Ovary (tissue), 9 donors: Measurements from ENCODE around the gene SIGLECL1. TPM values are rescaled to one million over a fixed set of nuclear protein-coding genes. Genes with fewer than 3 reads are reported as not detected.

Source experiments
- DNase-seq, 5 donors: peaks; one replicate each; pipeline ENCODE4 v3.0.0-alpha.2; 2019 to 2020
- H3K27ac ChIP-seq, 2 donors: fragments of 200-600 bp; one replicate each; pipeline versions ENCODE4 v1.5.1 to v1.8.0; 2019 to 2022
- H3K27me3 ChIP-seq: fragments of 200-600 bp; one replicate; pipeline ENCODE4 v1.8.0; 2022
- H3K36me3 ChIP-seq: fragments of 200-600 bp; sonication (generic); one replicate; pipeline ENCODE4 v1.5.1; 2019
- H3K4me1 ChIP-seq: one replicate; pipeline ENCODE4 v1.8.1; 2013; ENCODE audit warnings: mild to moderate bottlenecking, moderate library complexity; ENCODE audit not compliant: insufficient read depth
- H3K4me3 ChIP-seq: fragments of 200-600 bp; sonication (generic); one replicate; pipeline ENCODE4 v1.5.1; 2017
- H3K9me3 ChIP-seq, 2 donors: fragments of 200-600 bp in 1 of 2; sonication (generic) in 1 of 2; one replicate each; pipeline versions ENCODE4 v1.5.1 to v1.8.1; 2013 to 2019; ENCODE audit warnings: mild to moderate bottlenecking in 1 of 2, moderate library complexity in 1 of 2
- EP300 ChIP-seq: sonication (generic); formaldehyde crosslinking; IDR thresholded peaks from one replicate; pipeline ENCODE4 v1.6.1; 2017; ENCODE audit warnings: antibody characterized with exemption
- POLR2A ChIP-seq: fragments of 450-650 bp; IDR thresholded peaks from one replicate; pipeline ENCODE4 v1.6.1; 2017; ENCODE audit warnings: antibody characterized with exemption, mild to moderate bottlenecking, moderate library complexity
- WGBS, 3 donors: extraction: QIAGEN DNeasy Blood & Tissue Kit in 1 of 3; methylation state at CpG; one replicate each; pipeline versions ENCODE4 v1.1.5 to v1.1.7; 2013 to 2017; 5-methylcytosine and 5-hydroxymethylcytosine counted together
- intact Hi-C, 4 donors: fragments of 100-400 bp; cut with DNase I; formaldehyde crosslinking; loops; one replicate each; pipeline versions ENCODE4 v1.11.0 to v1.15.1; 2022 to 2023
- polyA plus RNA-seq, 2 donors: library from polyadenylated mRNA; stranded (reverse); fragments of 200-250 nt in 1 of 2; fragments of 350-450 nt in 1 of 2; fragmentation: Illumina TruSeq in 1 of 2; extraction: RNeasy Lipid Tissue Mini Kit (QIAGEN cat#74804) in 1 of 2; gene quantifications; one replicate each; pipeline ENCODE4 v1.2.3, GENCODE V29; 2013 to 2014
- total RNA-seq, 7 donors: library from RNA; depleted of rRNA in 2 of 7; stranded (reverse); fragments of >200 nt in 2 of 7; fragmentation: NEBNext Ultra II Directional in 3 of 7; extraction: Animal tissue kit (Norgen Biotek cat#: 25700) in 3 of 7; gene quantifications; one replicate each; pipeline versions ENCODE4 v1.1.0 to v1.2.4, GENCODE V29; 2016 to 2023
- TF ChIP-seq, protein P1 (sequence below), 3 donors: fragments of 450-650 bp in 2 of 3; fragments of 200-600 bp in 1 of 3; IDR thresholded peaks; one replicate each; pipeline versions ENCODE4 v1.5.1 to v1.8.0; 2016 to 2022; ENCODE audit warnings: antibody characterized with exemption in 3 of 3, mild to moderate bottlenecking in 1 of 3
- donor health status: DM: no; HTN: no; CAD: no; lungs with moderate emphysema.
- donor health status: DM: no; HTN: no; CAD: no.
- donor health status: Bipolar disorder and iron deficiency.
- donor health status: DM: yes; HTN: yes; CAD: no.
- donor health status: DM: no; HTN: no; CAD: no.
- donor health status: DM: yes; HTN: yes; CAD: no.

The SIGLECL1 gene
- total and polyA plus RNA-seq, 9 donors, result not detected

DNA sequence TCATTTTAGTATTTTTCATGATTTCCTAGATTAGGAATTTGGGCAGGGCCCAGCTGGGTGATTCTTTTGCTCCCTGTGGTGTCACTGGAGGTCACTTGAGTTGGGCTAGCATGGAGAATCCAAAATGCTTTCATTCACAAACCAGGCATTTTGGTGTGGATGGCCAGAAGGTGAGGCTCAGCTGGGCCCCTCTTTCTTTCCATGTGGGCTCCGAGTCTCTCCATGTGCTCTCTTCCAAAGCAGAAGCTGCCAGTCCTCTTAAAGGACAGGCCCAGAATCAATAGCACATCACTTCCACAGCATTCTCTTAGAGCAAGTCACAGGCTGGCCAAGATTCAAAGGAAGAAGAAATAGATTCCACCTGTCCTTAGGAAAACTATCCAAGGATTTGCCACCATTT is 38.8 kb downstream of the SIGLECL1 start:
- Histone ChIP-seq H3K4me1 (no peaks in the 10 kb centered on the region), H3K27ac (no peak overlapping the region), H3K4me3 (no peak overlapping the region), H3K36me3 (no peaks in the 10 kb centered on the region), H3K9me3 (no peaks in the 10 kb centered on the region), H3K27me3 (no peaks in the 10 kb centered on the region)
- intact Hi-C loops, result no loop called here
- no peak for DNase-seq
- no peak for TF ChIP-seq EP300
- TF ChIP-seq, protein P1, sequence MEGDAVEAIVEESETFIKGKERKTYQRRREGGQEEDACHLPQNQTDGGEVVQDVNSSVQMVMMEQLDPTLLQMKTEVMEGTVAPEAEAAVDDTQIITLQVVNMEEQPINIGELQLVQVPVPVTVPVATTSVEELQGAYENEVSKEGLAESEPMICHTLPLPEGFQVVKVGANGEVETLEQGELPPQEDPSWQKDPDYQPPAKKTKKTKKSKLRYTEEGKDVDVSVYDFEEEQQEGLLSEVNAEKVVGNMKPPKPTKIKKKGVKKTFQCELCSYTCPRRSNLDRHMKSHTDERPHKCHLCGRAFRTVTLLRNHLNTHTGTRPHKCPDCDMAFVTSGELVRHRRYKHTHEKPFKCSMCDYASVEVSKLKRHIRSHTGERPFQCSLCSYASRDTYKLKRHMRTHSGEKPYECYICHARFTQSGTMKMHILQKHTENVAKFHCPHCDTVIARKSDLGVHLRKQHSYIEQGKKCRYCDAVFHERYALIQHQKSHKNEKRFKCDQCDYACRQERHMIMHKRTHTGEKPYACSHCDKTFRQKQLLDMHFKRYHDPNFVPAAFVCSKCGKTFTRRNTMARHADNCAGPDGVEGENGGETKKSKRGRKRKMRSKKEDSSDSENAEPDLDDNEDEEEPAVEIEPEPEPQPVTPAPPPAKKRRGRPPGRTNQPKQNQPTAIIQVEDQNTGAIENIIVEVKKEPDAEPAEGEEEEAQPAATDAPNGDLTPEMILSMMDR (IDR thresholded peaks at IDR 0.05), result no peak
- no peak for TF ChIP-seq POLR2A
- WGBS, 3 donors, result 70 to 94% (median 79%) methylated on average over 1 of the region's 1 CpG

DNA sequence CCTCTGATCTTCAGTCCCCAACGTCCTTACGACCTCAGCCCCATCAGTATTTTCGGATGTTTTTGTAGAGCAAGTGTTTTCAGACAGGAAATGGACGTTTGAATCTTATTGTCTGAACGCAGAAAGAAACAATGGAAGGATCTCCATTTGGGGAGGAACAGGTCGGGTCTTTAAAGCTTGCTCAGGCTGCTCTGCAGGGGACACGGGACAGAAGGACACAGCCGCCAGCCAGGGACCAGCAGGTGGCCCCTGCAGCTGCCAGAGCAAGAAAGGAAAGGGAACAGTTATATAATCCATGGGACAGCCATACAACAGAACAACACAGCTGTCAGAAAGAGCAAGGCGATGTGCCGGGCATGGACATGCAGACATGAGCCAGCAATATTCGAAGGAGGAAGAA is 42.1 kb downstream of the SIGLECL1 start:
- 39 to 41% (median 40%) methylated on average over 11 of the region's 11 CpGs for WGBS, 3 donors
- no peaks in the 10 kb centered on the region for H3K4me1 ChIP-seq
- H3K4me3 ChIP-seq, result no peak overlapping the region
- no peaks in the 10 kb centered on the region for H3K36me3 ChIP-seq
- H3K27ac ChIP-seq, result no peak overlapping the region
- TF ChIP-seq, protein P1 (IDR thresholded peaks at IDR 0.05), result no peak
- TF ChIP-seq EP300 (no peak), POLR2A (no peak)
- no peaks in the 10 kb centered on the region for H3K9me3 ChIP-seq
- intact Hi-C loops, result no loop called here
- H3K27me3 ChIP-seq, result no peaks in the 10 kb centered on the region
- DNase-seq, result no peak

DNA sequence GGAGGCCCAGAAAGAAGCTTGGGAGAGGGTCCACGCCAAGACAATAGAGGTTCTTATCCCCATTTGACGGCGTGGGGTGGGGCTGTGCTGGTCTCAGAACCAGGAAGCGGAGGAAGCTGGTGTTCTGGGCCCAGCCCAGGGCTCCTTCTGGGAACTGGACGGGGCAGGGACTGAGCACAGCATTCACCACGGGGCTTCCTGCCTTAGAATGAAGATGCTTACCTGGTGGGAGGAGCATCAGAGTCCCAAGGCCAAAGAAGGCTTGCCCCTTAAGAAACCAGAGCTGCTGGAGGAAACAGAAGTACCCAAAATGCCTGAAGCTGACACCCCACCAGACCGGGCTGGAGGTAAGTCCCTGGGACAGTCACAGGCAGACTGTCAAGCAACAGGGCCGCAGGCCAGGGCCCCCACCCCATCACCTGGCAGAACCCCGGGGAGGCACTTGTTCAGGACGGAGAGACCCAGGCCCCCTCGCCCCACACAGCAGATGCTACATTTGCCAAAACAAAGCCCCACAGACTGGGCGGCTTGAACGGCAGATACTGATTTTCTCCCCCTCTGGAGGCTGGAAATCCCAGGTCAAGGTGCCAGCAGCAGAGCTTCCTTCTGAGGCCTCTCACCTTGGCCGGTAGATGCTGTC is 42.8 kb downstream of the SIGLECL1 start:
- intact Hi-C loops, result no loop called here
- H3K9me3 ChIP-seq, result no peaks in the 10 kb centered on the region
- no peak for DNase-seq
- WGBS, 3 donors, result 63 to 71% (median 66%) methylated on average over 14 of the region's 14 CpGs
- no peaks in the 10 kb centered on the region for H3K27me3 ChIP-seq
- no peak overlapping the region for H3K4me3 ChIP-seq
- no peaks in the 10 kb centered on the region for H3K36me3 ChIP-seq
- no peaks in the 10 kb centered on the region for H3K4me1 ChIP-seq
- TF ChIP-seq EP300 (no peak), POLR2A (no peak)
- TF ChIP-seq, protein P1 (IDR thresholded peaks at IDR 0.05), result no peak
- no peak overlapping the region for H3K27ac ChIP-seq

DNA sequence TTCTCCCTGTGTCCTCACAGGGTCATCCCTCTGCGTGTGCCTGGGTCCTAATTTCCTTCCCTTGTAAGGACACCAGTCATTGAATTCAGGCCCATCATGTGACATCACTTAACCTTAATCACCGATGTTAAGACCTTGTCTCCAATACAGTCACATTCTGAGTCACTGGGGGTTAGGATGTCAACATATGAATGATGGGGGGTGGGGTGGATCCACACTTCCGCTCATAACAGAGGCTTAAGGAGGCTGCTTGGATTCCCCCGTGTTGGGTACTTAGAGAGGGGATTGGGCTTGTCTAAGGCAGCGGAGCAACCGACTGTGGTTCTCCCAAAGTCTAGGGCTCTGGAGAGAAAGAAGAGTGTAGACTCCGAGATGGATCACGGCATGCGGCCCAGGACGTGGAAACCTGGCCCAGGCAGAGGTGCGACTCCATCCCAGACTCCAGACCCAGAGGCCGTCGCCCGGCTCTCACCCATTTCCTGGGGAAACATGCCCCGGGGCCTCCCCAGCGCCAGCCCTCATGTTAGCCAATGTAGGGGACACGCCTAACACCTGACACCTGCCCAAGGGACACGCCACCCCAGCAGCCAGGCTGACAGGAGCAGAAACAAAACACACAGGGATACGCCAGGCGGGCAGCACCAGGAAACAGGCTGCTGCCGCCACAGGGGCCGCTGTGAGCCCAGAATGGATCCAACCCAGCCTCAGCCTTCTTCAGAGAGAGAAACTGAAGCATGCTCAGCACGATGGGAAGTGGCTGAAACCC is 43.5 kb downstream of the SIGLECL1 start:
- Histone ChIP-seq H3K27ac (no peak overlapping the region), H3K4me1 (no peaks in the 10 kb centered on the region), H3K4me3 (no peak overlapping the region), H3K27me3 (no peaks in the 10 kb centered on the region), H3K36me3 (no peaks in the 10 kb centered on the region), H3K9me3 (no peaks in the 10 kb centered on the region)
- intact Hi-C loops, result no loop called here
- WGBS, 3 donors, result 71 to 76% (median 76%) methylated on average over 22 to 23 of the region's 23 CpGs
- TF ChIP-seq EP300 (no peak), POLR2A (no peak)
- TF ChIP-seq, protein P1 (IDR thresholded peaks at IDR 0.05), result no peak
- no peak for DNase-seq
